Loucy (cell line): ENCODE measurements around the gene EEF1A2.

Experiments
- H2AFZ ChIP-seq: fragments of 200-600 bp; sonication (generic); 2 replicates; pipeline ENCODE4 v1.6.0; 2016; ENCODE audit warnings: antibody characterized with exemption, mild to moderate bottlenecking, low read length, moderate library complexity
- H3F3A ChIP-seq: fragments of 200-600 bp; 2 replicates; pipeline ENCODE4 v1.6.0; 2016; ENCODE audit warnings: antibody characterized with exemption, low read depth, mild to moderate bottlenecking
- H3K27me3 ChIP-seq: fragments of 200-600 bp; sonication (generic); 2 replicates; pipeline ENCODE4 v1.6.1; 2014; ENCODE audit warnings: low read length, mild to moderate bottlenecking; ENCODE audit not compliant: insufficient read depth, poor library complexity, severe bottlenecking
- H3K36me3 ChIP-seq: fragments of 200-600 bp; sonication (generic); 2 replicates; pipeline ENCODE4 v1.6.1; 2016; ENCODE audit warnings: low read length; ENCODE audit not compliant: insufficient read depth
- H3K4me1 ChIP-seq: fragments of 200-600 bp; sonication (generic); 2 replicates; pipeline ENCODE4 v1.5.1; 2014; ENCODE audit warnings: low read length, mild to moderate bottlenecking; ENCODE audit not compliant: insufficient read depth, poor library complexity, severe bottlenecking
- H3K4me2 ChIP-seq: fragments of 200-600 bp; sonication (generic); 2 replicates; pipeline ENCODE4 v1.6.0; 2014; ENCODE audit warnings: antibody characterized with exemption, low read length, low read depth, mild to moderate bottlenecking; ENCODE audit not compliant: poor library complexity, severe bottlenecking
- H3K4me3 ChIP-seq: fragments of 200-600 bp; sonication (generic); 2 replicates; pipeline ENCODE4 v1.5.1; 2014; ENCODE audit warnings: low read length, mild to moderate bottlenecking, mixed read lengths; ENCODE audit not compliant: poor library complexity, severe bottlenecking
- H3K79me2 ChIP-seq: fragments of 200-600 bp; sonication (generic); 2 replicates; pipeline ENCODE4 v1.6.1; 2014; ENCODE audit warnings: low read length; ENCODE audit not compliant: insufficient read depth
- H3K9ac ChIP-seq: fragments of 200-600 bp; sonication (generic); 2 replicates; pipeline ENCODE4 v1.6.0; 2014; ENCODE audit warnings: mild to moderate bottlenecking, low read depth, low read length, moderate library complexity; ENCODE audit not compliant: poor library complexity, severe bottlenecking
- H3K9me2 ChIP-seq: fragments of 200-600 bp; sonication (generic); replicated peaks from 2 replicates; pipeline ENCODE4 v1.6.1; 2016; ENCODE audit warnings: low read depth, low read length, mixed read lengths
- H3K9me3 ChIP-seq: fragments of 200-600 bp; sonication (generic); 2 replicates; pipeline ENCODE4 v1.6.1; 2014; ENCODE audit warnings: mild to moderate bottlenecking, antibody characterized with exemption, low read length, low read depth; ENCODE audit not compliant: insufficient read depth
- H4K20me1 ChIP-seq: fragments of 200-600 bp; sonication (generic); 2 replicates; pipeline ENCODE4 v1.6.0; 2014; ENCODE audit warnings: antibody characterized with exemption, low read length, mild to moderate bottlenecking; ENCODE audit not compliant: insufficient read depth, poor library complexity, severe bottlenecking
- EZH2phosphoT487 ChIP-seq: fragments of 200-600 bp; IDR thresholded peaks from 2 replicates; pipeline ENCODE4 v1.6.1; 2018; ENCODE audit warnings: antibody characterized with exemption, mild to moderate bottlenecking, moderate library complexity, borderline replicate concordance
- TF ChIP-seq, protein P1 (sequence below): fragments of 200-600 bp; sonication (generic); conservative IDR thresholded peaks from 2 replicates; pipeline ENCODE4 v1.5.1; 2014; ENCODE audit warnings: mild to moderate bottlenecking, antibody characterized with exemption, low read length

EEF1A2 gene

DNA sequence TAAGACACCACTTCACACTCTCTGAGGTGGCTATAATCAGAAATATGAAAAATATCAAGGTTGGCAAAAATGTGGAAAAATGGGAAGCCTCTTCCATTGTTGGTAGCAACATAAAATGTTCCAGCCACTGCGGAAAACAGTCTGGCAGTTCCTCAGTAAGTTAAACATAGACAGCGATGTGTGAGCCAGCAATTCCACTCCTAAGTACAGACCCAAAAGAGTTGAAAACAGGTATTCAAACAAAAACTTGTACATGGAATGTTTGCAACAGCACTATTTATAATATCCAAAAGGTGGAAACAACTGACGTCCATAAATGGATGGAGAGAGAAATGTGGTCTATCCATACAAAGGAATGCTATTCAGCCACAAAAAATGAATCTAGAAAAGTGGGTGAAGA lies 14.3 kb upstream of the EEF1A2 start:
- Histone ChIP-seq H3K27me3 (no peaks in the 10 kb centered on the region), H3K4me1 (peaks cover under 1% of the 10 kb centered on the region), H3K9ac (no peak overlapping the region), H3K4me2 (no peak overlapping the region), H4K20me1 (no peaks in the 10 kb centered on the region), H3K9me3 (no peaks in the 10 kb centered on the region), H3F3A (no peaks in the 10 kb centered on the region), H2AFZ (no peak overlapping the region), H3K79me2 (no peaks in the 10 kb centered on the region), H3K9me2 (no peaks in the 10 kb centered on the region), H3K4me3 (no peak overlapping the region), H3K36me3 (no peaks in the 10 kb centered on the region)
- TF ChIP-seq EZH2phosphoT487, result no peak
- TF ChIP-seq, protein P1, sequence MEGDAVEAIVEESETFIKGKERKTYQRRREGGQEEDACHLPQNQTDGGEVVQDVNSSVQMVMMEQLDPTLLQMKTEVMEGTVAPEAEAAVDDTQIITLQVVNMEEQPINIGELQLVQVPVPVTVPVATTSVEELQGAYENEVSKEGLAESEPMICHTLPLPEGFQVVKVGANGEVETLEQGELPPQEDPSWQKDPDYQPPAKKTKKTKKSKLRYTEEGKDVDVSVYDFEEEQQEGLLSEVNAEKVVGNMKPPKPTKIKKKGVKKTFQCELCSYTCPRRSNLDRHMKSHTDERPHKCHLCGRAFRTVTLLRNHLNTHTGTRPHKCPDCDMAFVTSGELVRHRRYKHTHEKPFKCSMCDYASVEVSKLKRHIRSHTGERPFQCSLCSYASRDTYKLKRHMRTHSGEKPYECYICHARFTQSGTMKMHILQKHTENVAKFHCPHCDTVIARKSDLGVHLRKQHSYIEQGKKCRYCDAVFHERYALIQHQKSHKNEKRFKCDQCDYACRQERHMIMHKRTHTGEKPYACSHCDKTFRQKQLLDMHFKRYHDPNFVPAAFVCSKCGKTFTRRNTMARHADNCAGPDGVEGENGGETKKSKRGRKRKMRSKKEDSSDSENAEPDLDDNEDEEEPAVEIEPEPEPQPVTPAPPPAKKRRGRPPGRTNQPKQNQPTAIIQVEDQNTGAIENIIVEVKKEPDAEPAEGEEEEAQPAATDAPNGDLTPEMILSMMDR, result no peak

GRCh38 chr20:63509088-63509564 lies 10.2 kb upstream of the EEF1A2 start:
- H3K4me2 ChIP-seq, result no peak overlapping the region
- no peak overlapping the region for H2AFZ ChIP-seq
- no peaks in the 10 kb centered on the region for H3K79me2 ChIP-seq
- no peaks in the 10 kb centered on the region for H3K36me3 ChIP-seq
- H3F3A ChIP-seq, result no peaks in the 10 kb centered on the region
- no peaks in the 10 kb centered on the region for H4K20me1 ChIP-seq
- no peak overlapping the region for H3K4me3 ChIP-seq
- no peaks in the 10 kb centered on the region; the same call in 1 of the 2 replicates for H3K9me3 ChIP-seq
- H3K4me1 ChIP-seq, result no peaks in the 10 kb centered on the region
- no peaks in the 10 kb centered on the region for H3K27me3 ChIP-seq
- TF ChIP-seq, protein P1, result no peak
- no peak for TF ChIP-seq EZH2phosphoT487
- no peaks in the 10 kb centered on the region for H3K9me2 ChIP-seq
- no peak overlapping the region for H3K9ac ChIP-seq

DNA sequence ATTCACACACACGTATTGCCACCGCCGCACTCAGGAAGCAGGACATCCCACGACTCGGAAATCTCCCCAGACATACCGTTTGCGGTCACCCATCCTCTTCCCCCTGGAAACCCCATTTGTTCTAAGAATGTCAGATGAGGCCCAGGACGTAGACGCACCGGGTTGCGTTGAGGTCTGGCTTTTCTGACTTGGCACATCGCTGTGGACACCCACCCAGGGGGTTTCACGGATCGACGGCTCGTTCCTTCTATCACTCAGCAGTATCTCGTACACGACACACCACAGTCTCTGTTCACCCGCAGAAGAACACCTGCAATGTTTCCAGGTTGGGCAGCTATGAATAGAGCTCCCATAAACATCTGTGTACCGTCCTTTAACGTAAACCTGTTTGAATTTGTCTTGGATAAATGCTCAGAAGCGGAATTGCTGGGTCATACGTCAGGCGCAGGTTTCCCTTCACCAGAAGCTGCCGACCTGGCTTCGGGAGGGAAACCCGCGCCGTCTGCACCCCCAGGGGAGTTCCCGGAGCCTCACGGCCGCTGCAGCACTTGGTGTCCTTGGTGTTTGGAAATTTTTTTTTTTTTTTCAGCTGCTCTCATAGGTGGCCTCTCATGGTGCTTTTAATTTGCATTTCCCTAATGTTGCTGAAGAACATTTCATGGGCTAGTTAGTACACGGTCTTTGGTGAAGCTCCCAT lies 9.3 kb upstream of the EEF1A2 start:
- H2AFZ ChIP-seq, result no peak overlapping the region
- no peaks in the 10 kb centered on the region for H3K9me2 ChIP-seq
- no peak overlapping the region for H3K9ac ChIP-seq
- H3K27me3 ChIP-seq, result no peaks in the 10 kb centered on the region
- H4K20me1 ChIP-seq, result no peaks in the 10 kb centered on the region
- H3K4me1 ChIP-seq, result no peaks in the 10 kb centered on the region
- TF ChIP-seq, protein P1, result no peak
- TF ChIP-seq EZH2phosphoT487, result no peak
- no peak overlapping the region for H3K4me2 ChIP-seq
- no peaks in the 10 kb centered on the region; the same call in 1 of the 2 replicates for H3K9me3 ChIP-seq
- no peaks in the 10 kb centered on the region for H3K36me3 ChIP-seq
- H3K79me2 ChIP-seq, result no peaks in the 10 kb centered on the region
- no peak overlapping the region for H3K4me3 ChIP-seq
- no peaks in the 10 kb centered on the region for H3F3A ChIP-seq
